Ishikawa (cell line): Measurements from ENCODE around the gene DENND4A.

Experiments used
- CEBPB ChIP-seq: IDR thresholded peaks from 2 replicates; pipeline ENCODE4 v1.6.1; 2012
- CREB1 ChIP-seq: IDR thresholded peaks from 2 replicates; pipeline ENCODE4 v1.6.1; 2012; ENCODE audit warnings: low read depth
- EGR1 ChIP-seq: IDR thresholded peaks from 2 replicates; pipeline ENCODE4 v1.6.1; 2012
- EP300 ChIP-seq: IDR thresholded peaks from 2 replicates; pipeline ENCODE4 v1.6.1; 2012; ENCODE audit warnings: borderline replicate concordance
- FOXM1 ChIP-seq: IDR thresholded peaks from 2 replicates; pipeline ENCODE4 v1.6.1; 2012; ENCODE audit warnings: low read depth, borderline replicate concordance
- NFIC ChIP-seq: IDR thresholded peaks from 2 replicates; pipeline ENCODE4 v1.6.1; 2012
- RAD21 ChIP-seq: IDR thresholded peaks from 2 replicates; pipeline ENCODE4 v1.6.1; 2012; ENCODE audit warnings: low read depth
- TAF1 ChIP-seq: IDR thresholded peaks from 2 replicates; pipeline ENCODE4 v1.6.1; 2012; ENCODE audit warnings: low read depth, mild to moderate bottlenecking
- TCF12 ChIP-seq: IDR thresholded peaks from 2 replicates; pipeline ENCODE4 v1.6.1; 2012; ENCODE audit warnings: low read depth
- TEAD4 ChIP-seq: IDR thresholded peaks from 2 replicates; pipeline ENCODE4 v1.6.1; 2012
- YY1 ChIP-seq: IDR thresholded peaks from 2 replicates; pipeline ENCODE4 v1.6.1; 2012; ENCODE audit warnings: low read depth
- ZBTB7A ChIP-seq: IDR thresholded peaks from 2 replicates; pipeline ENCODE4 v1.6.1; 2012; ENCODE audit warnings: low read depth
- TF ChIP-seq, protein P1 (sequence below): IDR thresholded peaks from 2 replicates; pipeline ENCODE4 v1.6.1; 2012
- TF ChIP-seq, protein P2 (sequence below): IDR thresholded peaks from 2 replicates; pipeline ENCODE4 v1.6.1; 2012; ENCODE audit warnings: low read depth, mild to moderate bottlenecking
- TF ChIP-seq, protein P3 (sequence below): IDR thresholded peaks from 2 replicates; pipeline ENCODE4 v1.6.1; 2012

Gene DENND4A

DNA sequence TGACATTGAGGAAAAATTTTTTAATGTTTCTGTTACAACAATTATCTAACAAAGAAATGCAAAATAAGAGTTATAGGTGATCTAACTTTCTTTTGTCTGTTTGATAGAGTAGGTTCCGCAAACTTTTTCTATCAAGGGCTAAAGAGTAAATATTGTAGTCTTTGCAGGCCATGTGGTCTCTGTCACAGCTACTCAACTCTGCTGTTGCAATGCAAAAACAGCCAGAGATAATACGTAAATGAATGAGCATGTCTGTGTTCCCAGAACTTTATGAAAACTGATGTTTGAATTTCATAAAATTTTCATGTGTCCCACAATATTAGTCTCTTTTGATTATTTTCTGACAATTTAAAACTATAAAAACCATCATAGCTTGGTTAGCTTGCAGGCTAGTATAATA is 97.0 kb downstream of the DENND4A start:
- TF ChIP-seq EGR1: no peak
- TF ChIP-seq, protein P1, sequence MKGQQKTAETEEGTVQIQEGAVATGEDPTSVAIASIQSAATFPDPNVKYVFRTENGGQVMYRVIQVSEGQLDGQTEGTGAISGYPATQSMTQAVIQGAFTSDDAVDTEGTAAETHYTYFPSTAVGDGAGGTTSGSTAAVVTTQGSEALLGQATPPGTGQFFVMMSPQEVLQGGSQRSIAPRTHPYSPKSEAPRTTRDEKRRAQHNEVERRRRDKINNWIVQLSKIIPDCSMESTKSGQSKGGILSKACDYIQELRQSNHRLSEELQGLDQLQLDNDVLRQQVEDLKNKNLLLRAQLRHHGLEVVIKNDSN: no peak

DNA sequence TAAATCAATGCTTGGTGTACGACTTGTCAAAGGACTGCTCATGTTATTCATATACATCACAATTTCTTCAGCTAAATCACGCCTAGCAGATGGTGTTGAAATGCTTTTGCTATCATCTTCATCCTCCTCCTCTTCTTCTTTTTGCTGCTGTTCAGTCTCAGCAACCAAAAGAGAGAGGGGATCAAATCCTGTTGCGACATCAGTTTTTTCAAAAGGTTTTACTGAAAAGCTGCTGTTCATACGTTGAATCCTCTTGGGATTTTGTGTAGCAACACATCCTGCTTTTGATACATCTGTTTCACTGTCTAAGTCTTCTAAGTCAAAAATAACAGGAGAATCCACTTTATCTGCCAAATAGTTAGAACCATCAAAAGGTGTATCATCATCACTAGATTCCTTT is 101.3 kb downstream of the DENND4A start:
- no peak for TF ChIP-seq EP300
- no peak for TF ChIP-seq TAF1
- no peak for TF ChIP-seq YY1
- TF ChIP-seq NFIC: no peak
- TF ChIP-seq, protein P2, sequence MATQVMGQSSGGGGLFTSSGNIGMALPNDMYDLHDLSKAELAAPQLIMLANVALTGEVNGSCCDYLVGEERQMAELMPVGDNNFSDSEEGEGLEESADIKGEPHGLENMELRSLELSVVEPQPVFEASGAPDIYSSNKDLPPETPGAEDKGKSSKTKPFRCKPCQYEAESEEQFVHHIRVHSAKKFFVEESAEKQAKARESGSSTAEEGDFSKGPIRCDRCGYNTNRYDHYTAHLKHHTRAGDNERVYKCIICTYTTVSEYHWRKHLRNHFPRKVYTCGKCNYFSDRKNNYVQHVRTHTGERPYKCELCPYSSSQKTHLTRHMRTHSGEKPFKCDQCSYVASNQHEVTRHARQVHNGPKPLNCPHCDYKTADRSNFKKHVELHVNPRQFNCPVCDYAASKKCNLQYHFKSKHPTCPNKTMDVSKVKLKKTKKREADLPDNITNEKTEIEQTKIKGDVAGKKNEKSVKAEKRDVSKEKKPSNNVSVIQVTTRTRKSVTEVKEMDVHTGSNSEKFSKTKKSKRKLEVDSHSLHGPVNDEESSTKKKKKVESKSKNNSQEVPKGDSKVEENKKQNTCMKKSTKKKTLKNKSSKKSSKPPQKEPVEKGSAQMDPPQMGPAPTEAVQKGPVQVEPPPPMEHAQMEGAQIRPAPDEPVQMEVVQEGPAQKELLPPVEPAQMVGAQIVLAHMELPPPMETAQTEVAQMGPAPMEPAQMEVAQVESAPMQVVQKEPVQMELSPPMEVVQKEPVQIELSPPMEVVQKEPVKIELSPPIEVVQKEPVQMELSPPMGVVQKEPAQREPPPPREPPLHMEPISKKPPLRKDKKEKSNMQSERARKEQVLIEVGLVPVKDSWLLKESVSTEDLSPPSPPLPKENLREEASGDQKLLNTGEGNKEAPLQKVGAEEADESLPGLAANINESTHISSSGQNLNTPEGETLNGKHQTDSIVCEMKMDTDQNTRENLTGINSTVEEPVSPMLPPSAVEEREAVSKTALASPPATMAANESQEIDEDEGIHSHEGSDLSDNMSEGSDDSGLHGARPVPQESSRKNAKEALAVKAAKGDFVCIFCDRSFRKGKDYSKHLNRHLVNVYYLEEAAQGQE: no peak
- TF ChIP-seq CEBPB: no peak
- TF ChIP-seq TCF12: no peak
- TF ChIP-seq ZBTB7A: no peak
- no peak for TF ChIP-seq CREB1
- TF ChIP-seq, protein P3, sequence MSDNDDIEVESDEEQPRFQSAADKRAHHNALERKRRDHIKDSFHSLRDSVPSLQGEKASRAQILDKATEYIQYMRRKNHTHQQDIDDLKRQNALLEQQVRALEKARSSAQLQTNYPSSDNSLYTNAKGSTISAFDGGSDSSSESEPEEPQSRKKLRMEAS: no peak
- TF ChIP-seq EGR1: no peak
- TF ChIP-seq FOXM1: no peak
- no peak for TF ChIP-seq TEAD4
- TF ChIP-seq, protein P1: no peak
- TF ChIP-seq RAD21: no peak

DNA sequence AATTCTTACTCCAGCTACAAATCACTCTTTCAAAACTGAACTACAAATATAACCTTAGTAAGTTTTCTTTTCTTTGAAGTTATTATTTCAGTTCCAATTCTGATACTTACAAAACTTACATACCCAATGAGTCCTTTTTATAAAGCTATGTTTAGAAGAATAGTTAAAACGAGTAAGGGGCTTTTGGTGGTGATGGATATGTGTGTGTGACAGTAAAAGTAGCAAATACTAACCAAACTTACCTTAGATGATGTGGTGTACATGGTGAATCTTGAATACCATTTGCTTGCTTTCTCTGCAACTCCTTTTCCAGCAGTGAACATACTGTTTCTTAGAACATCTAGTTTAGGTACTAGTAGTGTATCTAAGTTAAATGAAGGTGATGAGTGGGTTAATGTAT is 101.9 kb downstream of the DENND4A start:
- TF ChIP-seq RAD21 (no peak), FOXM1 (no peak), TCF12 (no peak), NFIC (no peak), CREB1 (no peak), YY1 (no peak), EP300 (no peak), TAF1 (no peak), ZBTB7A (no peak), EGR1 (no peak), TEAD4 (no peak), CEBPB (no peak)
- TF ChIP-seq, protein P2: no peak
- TF ChIP-seq, protein P3: no peak
- TF ChIP-seq, protein P1: no peak

DNA sequence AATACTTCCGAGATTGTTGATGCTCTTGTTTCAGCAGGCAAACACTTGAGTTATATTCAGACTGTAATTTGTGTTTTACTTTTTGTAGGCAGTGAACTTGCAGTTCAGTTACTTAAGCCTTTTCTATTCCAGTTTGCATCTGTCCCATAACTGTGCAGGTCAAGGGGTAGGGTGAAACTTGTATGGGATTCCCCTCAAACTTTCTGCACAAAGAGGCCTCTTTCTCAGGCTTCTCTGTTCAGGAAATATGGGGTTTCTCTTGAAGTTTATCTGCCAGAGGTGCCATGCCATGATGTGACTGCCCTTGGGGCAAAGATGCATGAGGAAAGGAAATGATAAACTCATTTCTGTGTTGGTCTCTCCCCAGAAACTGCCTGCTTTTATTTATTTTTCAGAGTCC is 103.6 kb downstream of the DENND4A start:
- no peak for TF ChIP-seq YY1
- TF ChIP-seq EP300: no peak
- TF ChIP-seq, protein P3: no peak
- TF ChIP-seq, protein P1: no peak
- TF ChIP-seq NFIC: no peak
- TF ChIP-seq FOXM1: no peak
- no peak for TF ChIP-seq EGR1
- TF ChIP-seq TAF1: no peak
- TF ChIP-seq CEBPB: no peak
- TF ChIP-seq RAD21: no peak
- TF ChIP-seq ZBTB7A: no peak
- TF ChIP-seq TEAD4: no peak

DNA sequence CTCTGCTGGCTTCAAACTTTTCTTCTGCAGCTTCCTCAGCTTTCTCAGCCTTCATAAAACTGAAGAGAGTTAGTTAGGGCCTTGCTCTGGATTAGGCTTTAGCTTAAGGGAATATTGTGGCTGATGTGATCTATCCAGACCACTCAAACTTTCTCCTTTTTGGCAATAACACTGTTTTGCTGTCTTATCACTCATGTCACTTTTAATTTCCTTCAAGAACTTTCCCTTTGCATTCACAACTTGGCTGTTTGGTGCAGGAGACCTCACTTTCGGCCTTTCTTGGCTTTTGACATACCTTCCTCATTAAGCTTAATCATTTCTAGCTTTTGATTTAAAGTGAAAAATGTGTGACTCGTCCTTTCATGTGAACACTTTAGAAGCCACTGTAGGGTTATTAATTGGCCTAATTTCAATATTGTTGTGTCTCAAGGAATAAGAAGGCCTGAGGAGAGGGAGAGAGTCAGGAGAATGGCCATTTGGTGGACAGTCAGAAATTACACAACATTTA is 109.6 kb downstream of the DENND4A start:
- TF ChIP-seq EGR1 (no peak), NFIC (no peak)
